HG03575 (cell line): ENCODE results near the gene SLC35B2.

Experiments
- ATAC-seq: cut with Tn5 transposase; IDR thresholded peaks from one replicate; pipeline ENCODE4 v1.9.1; 2021; ENCODE audit not compliant: unreplicated experiment, insufficient number of reproducible peaks, low FRiP score; ENCODE audit errors: extremely low read depth

The SLC35B2 gene

DNA sequence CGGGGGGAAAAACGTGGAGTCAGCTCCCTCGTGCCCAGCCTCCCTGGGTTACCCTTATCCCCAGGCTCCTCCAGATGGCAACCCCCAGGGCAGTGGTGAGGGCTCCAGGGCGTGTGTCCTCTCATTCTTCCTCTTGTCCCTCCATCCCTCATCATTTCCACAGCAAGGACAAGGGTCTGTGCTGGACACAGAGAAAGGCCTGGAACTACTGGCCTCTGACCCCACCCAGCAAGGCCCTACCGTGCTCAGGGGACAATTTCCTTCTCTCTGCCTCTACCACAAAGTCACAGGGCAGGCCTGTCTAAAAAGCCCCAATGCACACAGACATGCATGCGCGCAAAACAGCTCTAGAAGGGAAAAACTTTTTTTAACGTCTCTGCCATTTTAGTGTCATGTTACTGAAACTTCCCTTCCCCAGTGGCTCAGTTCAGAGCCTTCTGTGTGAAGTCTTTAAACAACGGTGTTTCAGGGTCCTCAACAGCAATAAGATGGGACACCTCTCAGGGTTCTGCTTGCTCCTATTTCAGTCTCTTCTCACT is 1.1 kb upstream of the SLC35B2 start:
- ATAC-seq: no peak

DNA sequence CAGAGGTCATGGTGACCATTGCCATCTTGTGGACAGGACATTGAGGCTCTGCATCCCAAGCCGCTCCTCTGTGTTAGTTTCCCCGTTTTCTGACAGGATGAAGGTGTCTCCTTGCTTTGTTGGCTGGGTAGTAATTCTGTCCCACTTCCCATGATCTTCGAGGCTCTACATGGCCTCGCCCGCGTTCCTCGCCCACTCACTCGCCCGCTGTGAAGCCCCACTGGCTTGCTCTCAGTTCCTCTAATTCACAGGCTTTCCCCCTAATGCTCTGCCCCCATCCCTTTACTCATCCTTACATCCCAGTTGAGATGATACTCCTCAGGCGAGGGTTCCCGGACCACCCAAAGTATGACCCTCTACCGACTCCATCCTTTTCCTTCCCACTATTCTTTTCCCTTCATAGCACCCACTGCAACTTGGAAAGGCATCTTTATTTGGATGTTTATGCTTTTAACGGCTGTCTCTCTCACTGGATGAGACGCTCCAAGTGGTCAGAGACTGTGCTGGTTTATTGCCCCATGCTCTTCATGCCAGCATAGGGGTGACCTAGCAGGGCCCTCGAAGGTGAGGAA is 511 bp upstream of the SLC35B2 start:
- no peak for ATAC-seq

DNA sequence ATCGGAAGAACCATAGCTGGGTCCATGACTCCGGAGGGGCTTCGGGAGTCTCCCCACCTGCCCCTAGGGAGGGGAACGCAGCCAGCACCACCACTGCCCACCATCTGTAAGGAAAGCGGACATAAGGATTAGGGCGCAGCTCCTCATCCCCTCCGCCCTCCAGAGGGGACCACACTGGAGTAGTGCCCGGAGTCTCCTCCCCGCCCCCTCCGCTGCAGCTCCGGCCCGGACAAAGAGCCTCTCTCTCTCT is 628 bp downstream of the SLC35B2 start:
- no peak for ATAC-seq

DNA sequence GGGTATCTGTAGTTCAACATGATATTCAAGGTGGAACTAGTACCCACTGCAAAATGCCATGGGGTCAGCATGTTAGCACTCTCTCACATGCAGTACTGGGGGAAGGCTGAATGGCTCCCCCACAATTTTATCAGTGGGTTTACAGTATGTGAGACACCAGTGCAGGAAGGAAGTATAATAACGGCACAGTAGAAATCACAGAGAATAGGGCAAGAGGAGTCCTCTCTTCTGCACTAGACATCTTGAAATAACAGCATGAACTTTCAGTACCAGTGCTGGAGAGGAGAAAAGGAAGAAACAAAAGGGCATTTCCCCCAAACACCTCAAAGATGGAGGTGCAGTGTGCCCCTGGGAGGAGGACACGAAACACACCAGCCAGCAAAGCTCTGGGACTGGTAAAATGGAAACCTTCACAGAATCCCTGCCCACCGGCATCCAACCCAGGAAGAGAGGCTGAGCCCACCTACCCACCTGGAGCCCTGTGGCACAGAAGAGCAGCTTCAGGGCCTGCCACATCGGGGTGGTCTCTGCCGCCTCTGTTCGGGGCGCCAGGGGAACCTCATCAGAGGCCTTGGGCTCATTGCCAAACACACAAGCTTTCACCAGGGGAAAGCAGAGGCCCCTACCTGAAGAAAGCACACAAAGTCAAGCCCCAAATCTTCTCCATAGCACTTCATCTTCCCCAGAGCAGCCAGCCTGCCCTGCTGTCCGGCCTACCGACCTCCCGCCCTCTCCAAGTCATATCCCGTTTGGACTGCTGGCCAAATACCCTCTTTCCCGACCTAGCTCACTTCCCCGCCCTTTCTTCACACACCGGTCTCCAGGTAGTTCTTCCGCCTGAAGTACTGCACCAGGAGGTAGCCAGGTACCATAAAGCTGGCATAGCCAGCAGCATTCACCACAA is 1.2 kb downstream of the SLC35B2 start:
- no peak for ATAC-seq

DNA sequence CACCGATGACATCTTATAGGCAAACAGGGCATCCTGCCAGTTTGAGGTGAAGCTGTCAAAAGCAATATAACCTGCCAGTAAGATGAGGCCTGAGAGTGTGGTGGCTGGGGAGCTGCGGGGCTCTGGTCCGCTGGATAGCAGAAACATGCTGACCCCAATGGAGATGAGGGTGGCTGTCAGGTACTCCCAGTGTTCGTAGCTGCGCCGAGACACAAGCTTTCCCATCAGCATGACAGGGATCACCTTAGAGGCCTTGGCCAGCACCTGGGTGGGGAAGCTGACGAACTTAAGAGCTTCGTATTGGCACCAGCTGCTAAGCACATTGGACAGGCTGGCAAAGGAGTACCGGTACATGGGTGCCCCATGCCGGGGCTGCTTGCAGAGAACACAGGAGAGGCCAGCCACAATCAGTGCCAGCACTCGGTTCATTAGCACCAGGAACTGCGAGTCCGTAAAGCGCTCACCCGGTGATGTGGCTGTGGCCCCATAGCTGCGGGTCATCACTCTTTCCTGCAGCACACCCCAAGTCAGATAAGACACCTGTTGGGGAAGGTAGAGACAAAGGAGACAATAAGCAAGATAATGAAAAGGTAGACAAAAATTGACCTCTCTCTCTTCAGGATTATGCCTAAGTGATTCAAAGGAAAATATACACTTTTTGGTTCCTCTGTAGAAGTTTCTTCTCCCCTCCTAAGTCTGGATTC is 2.1 kb downstream of the SLC35B2 start:
- ATAC-seq: no peak

DNA sequence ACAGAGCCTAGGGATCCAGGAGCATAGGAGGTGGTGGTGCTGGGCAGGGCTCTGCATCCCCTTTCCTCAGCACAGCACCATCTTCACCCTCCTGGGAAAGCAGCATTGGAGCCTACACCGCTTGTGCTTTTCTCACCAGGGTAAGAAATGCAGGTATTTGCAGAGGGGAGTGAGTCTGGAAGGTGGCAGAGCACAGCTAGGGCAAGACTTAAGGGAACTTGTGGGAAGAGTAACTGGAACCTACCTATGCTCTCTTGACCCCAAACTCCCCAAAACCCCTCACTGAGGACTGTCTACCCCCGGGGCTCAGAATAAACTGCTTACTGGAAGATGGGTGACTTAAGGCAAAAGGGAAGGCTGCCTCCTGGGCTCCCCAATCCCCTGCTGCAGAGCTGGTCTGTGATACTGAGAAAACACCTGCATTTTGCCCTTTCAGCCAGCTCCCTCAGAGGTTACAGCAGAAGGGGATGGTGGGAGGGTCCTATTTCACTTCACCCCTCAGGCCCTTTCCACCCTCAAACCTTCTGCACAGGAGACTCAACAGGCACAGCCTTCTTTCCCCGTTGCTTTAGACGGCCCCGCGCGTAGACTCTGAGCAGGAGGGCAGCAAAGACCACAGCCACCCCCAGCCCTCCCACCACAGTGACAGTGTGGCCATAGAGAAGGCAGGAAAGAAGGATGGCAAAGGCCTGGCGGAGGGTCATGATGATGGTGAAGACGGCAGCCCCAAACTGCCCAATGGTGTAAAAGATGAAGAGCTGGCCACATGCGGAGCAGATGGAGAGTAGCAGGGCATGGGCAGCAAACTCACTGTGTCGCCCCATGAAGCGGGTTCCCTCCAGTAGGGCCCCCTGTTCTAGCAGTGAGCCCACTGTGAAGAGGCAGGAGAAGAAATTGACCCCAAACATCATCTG is 2.9 kb downstream of the SLC35B2 start:
- no peak for ATAC-seq

DNA sequence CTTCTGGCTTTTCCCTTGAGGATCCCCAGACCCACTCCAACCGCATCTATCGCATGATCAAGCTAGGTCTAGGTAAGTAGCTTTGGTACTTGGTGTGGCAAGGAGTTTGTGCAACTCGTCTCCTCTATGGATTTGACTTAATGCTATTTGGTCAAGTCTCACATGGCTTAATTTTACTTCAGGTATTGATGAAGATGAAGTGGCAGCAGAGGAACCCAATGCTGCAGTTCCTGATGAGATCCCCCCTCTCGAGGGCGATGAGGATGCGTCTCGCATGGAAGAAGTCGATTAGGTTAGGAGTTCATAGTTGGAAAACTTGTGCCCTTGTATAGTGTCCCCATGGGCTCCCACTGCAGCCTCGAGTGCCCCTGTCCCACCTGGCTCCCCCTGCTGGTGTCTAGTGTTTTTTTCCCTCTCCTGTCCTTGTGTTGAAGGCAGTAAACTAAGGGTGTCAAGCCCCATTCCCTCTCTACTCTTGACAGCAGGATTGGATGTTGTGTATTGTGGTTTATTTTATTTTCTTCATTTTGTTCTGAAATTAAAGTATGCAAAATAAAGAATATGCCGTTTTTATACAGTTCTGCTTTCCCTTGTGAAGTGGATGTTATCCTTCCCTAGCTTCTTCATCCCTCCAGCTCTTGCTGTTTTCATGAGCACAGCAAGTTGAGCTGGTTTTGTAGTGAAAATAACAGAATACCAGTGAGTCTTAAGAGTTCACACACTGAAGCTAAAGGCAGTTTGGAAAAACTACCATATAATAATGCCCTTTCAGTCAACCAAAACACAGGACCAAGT is 3.8 kb downstream of the SLC35B2 start:
- ATAC-seq: no peak

DNA sequence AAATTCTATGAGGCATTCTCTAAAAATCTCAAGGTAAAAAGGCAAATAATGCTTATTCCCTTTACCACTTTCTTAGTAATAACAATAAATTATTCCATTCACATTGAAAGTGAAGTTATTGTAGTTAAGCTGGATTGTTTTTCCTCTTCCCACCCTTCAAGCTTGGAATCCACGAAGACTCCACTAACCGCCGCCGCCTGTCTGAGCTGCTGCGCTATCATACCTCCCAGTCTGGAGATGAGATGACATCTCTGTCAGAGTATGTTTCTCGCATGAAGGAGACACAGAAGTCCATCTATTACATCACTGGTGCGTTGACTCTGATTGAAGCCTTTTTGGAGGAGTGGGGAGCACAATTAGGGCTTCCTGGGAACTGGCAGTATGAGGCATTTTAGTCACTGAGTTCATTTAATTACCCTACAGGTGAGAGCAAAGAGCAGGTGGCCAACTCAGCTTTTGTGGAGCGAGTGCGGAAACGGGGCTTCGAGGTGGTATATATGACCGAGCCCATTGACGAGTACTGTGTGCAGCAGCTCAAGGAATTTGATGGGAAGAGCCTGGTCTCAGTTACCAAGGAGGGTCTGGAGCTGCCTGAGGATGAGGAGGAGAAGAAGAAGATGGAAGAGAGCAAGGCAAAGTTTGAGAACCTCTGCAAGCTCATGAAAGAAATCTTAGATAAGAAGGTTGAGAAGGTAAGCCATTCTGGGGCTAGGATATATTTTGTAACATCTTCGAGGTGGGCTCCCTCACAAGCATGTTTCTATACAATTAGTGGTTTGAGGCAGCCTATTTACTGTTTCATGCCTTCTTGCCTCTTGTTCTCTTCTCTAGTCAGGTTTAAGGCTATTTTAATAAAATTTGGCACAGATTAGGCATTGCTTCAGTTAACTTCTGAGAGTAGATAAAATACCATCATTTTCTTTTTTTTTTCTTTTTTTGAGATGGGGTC is 5.5 kb downstream of the SLC35B2 start:
- no peak for ATAC-seq

DNA sequence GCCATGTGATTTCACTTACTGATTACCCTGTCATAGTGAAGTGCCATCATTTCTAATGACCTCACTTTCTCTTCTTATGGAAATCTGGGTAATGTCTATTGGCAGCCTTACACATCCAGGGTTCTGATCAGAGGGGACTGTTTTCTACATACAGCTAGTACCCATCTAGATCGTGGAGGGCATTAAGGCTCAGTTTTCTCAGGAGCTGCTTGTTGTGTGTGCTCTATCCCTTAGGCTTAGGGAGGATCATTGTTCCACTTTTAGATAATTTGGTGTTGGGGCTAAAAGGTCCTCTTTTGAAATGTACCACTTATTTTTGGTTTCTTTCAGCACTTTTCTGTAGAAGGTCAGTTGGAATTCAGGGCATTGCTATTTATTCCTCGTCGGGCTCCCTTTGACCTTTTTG is 6.6 kb downstream of the SLC35B2 start:
- ATAC-seq: no peak

DNA sequence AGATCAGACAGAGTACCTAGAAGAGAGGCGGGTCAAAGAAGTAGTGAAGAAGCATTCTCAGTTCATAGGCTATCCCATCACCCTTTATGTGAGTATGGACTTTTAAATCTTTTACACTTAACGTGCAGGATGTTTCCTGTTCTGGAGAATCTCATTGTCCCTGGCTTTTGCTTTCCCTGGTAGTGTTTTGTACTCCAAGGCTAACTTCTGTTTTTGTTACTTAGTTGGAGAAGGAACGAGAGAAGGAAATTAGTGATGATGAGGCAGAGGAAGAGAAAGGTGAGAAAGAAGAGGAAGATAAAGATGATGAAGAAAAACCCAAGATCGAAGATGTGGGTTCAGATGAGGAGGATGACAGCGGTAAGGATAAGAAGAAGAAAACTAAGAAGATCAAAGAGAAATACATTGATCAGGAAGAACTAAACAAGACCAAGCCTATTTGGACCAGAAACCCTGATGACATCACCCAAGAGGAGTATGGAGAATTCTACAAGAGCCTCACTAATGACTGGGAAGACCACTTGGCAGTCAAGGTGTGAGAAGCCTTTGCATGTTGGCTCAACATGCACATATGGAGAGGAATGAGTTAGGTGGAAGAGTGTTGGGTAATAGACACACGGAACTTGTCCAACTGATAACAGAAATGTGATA is 7.1 kb downstream of the SLC35B2 start:
- ATAC-seq: no peak

DNA sequence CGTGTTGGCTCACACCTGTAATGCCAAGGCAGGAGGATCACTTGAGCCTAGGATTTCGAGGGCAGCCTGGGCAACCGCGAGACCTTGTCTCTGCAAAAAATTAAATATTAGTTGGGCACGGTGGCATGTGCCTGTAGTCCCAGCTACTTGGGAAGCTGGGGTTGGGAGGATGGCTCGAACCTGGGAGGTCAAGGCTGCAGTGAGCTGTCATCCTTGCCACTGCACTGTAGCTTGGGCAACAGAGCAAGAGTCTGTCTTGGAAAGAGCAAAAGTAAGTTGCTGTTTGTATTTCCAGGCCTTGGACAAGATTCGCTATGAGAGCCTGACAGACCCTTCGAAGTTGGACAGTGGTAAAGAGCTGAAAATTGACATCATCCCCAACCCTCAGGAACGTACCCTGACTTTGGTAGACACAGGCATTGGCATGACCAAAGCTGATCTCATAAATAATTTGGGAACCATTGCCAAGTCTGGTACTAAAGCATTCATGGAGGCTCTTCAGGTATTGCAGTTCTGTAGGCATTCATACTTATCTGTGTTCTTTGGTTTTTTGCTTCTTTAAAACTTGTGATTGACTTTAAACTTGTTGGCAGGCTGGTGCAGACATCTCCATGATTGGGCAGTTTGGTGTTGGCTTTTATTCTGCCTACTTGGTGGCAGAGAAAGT is 8.1 kb downstream of the SLC35B2 start:
- ATAC-seq: no peak

DNA sequence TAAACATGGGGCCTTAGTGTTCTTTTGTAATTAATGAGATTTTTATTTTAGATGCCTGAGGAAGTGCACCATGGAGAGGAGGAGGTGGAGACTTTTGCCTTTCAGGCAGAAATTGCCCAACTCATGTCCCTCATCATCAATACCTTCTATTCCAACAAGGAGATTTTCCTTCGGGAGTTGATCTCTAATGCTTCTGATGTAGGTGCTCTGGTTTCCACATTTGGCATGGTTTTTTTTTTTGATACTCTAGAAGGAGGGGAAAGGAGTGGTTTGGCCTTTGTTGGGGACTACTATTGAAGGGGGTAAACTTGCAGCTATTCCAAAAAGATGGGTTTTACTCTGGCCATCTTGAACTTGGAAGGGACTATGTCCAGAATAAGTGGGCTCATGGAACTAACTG is 8.7 kb downstream of the SLC35B2 start:
- no peak for ATAC-seq

DNA sequence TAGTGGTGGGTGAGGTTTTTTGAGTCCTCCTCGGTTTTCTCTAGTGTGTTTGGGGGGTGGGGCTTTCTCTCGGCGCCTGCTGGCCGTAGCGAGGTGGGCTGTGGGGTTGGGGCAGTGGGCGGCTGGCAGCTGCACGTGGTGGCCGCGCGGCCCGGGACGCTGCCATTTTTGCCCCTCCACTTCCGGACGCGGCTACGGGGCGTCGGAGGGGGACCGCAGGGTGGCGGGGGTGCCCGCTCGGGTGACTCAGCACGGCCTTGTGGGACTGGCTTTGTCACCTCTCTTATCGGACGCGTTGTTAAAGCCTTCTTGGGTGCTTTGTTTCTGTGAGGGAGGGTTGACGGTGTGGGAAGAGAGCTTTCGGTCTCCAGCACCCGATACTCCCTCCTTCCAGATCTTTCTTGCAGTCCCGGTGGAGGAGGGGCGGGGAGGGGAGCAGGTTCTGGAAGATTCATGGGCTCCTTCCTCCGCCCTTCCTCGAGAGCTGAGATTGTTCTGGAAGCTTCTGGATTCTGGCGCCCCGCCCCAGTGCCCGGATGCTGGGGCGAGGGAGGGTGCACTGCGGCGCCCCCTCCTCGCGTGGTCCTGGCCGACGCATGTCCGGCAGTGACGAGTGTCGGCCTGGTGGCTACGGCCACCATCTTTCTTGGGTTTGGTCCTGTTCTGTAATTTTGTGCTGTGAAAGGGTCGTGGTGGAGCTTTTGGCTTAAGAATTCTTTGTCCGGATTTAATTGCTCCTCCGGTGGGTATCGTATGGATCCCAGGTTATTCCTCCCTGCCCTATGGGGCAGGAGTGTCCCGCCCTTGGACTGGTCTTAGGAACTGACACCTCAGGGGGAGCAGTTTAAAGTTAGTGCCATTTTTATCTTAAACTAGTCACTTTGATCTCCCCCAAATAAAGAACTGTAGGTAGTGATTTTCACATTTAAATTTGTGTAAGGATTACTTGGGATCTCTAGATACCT is 9.7 kb downstream of the SLC35B2 start:
- ATAC-seq: no peak

DNA sequence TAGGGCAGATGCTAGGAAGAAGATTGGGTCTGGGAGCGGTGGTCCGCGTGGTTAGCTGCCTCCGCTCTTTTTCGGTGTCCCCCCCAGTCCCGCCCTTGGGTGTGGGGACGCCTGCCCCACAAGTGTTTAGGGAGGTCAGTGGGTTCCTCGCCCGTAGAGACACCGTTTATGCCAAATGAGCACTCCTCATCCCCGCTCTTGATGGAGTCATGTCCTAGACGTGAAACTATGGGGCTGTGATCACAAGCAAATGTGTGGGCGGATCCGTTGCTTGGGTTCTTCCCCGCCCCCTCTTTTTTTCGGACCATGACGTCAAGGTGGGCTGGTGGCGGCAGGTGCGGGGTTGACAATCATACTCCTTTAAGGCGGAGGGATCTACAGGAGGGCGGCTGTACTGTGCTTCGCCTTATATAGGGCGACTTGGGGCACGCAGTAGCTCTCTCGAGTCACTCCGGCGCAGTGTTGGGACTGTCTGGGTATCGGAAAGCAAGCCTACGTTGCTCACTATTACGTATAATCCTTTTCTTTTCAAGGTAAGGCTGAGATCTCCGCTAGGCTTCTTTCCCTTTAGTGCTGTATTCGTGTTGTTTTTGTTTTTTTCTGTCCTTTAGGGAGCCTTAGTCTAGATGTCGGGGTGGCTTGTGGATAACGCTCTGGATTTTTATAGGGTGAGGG is 10.5 kb downstream of the SLC35B2 start, which contains the start of gene HSP90AB1:
Gene HSP90AB1 (plus strand): TSS at position 439 of the 675 bp plus-strand sequence. CDS start 1,529 bp downstream, outside the sequence.
- peak; percentile 43 for ATAC-seq
